Measurements from ENCODE around the gene SDF4. TPM values are rescaled to one million over a fixed set of nuclear protein-coding genes. Genes with fewer than 3 reads are reported as not detected.

SDF4 gene
- total and polyA plus RNA-seq, 2 donors (not counting 1 experiment from before 2014, with no cell fraction given) = 100 to 143 TPM

GRCh38 chr1:1189111-1189510 is 42.7 kb downstream of the SDF4 start:
- Histone ChIP-seq H3K9ac (ENCODE audit: low read length) (no peak overlapping the region), H3K27ac (ENCODE audit: low read length in 2 of 2) (no peak overlapping the region), H4K20me1 (ENCODE audit: control insufficient read depth, insufficient read depth, low read length, poor library complexity, severe bottlenecking) (no peaks in the 10 kb centered on the region), H3K4me2 (replicated peaks; ENCODE audit: low read depth, low read length, poor library complexity, severe bottlenecking) (no peak overlapping the region), H3K36me3 (replicated peaks in 1 of 2; ENCODE audit: control extremely low read depth in 1 of 2, control insufficient read depth in 1 of 2, extremely low read depth in 1 of 2, insufficient read depth in 2 of 2, low read length in 1 of 2) (no peaks in the 10 kb centered on the region), H3K79me2 (ENCODE audit: control insufficient read depth, insufficient read depth, low read length) (no peaks in the 10 kb centered on the region), H3K4me1 (ENCODE audit: control insufficient read depth in 2 of 2, insufficient read depth in 2 of 2, low read length in 2 of 2) (no peaks in the 10 kb centered on the region), H2AFZ (ENCODE audit: insufficient read depth, low read depth, low read length, poor library complexity, severe bottlenecking) (no peak overlapping the region), H3K4me3 (ENCODE audit: control extremely low read depth in 1 of 5, extremely low read depth in 1 of 5, insufficient read depth in 1 of 5, low read depth in 2 of 5, low read length in 4 of 5) (no peak overlapping the region), H3K27me3 (replicated peaks in 1 of 4; ENCODE audit: control extremely low read depth in 1 of 4, control insufficient read depth in 3 of 4, insufficient read depth in 4 of 4, low read length in 3 of 4) (peaks cover 0 to 4% (median 2%) of the 10 kb centered on the region in 4 experiments), H3K9me3 (ENCODE audit: control extremely low read depth in 1 of 3, control insufficient read depth in 2 of 3, insufficient read depth in 1 of 3, low read length in 2 of 3) (peaks cover 0 to 13% (median 3%) of the 10 kb centered on the region in 3 donors)
- DNase-seq (no peak), ATAC-seq (ENCODE audit: low read depth) (no peak)
- H3K4me1 Mint-ChIP-seq = peaks cover 4% of the 10 kb centered on the region
- ChIA-PET POLR2A (no interaction called here), CTCF (no interaction called here)
- intact Hi-C loops (cut with micrococcal nuclease) = no loop called here
- 69% methylated on average over 2 of the region's 5 CpGs for WGBS (ENCODE audit: insufficient coverage)
- H3K27me3 Mint-ChIP-seq = peaks cover 6% of the 10 kb centered on the region
- no peak overlapping the region for H3K4me3 Mint-ChIP-seq
- no peak for TF ChIP-seq EZH2 (IDR thresholded peaks at IDR 0.05; ENCODE audit: borderline replicate concordance, insufficient read depth, low read depth, low read length, poor library complexity, severe bottlenecking)
- H3K27ac Mint-ChIP-seq = no peak overlapping the region
- H3K9me3 Mint-ChIP-seq (ENCODE audit: insufficient read depth) = peaks cover under 1% of the 10 kb centered on the region

GRCh38 chr1:1187938-1188337 is 43.9 kb downstream of the SDF4 start:
- POLR2A ChIA-PET = no interaction called here
- H3K27me3 Mint-ChIP-seq = peaks cover 6% of the 10 kb centered on the region
- peaks cover 8% of the 10 kb centered on the region for H3K4me1 Mint-ChIP-seq
- peaks cover 0 to 12% (median 3%) of the 10 kb centered on the region in 3 donors for H3K9me3 ChIP-seq (ENCODE audit: control extremely low read depth in 1 of 3, control insufficient read depth in 2 of 3, insufficient read depth in 1 of 3, low read length in 2 of 3)
- DNase-seq = no peak
- TF ChIP-seq EZH2 (IDR thresholded peaks at IDR 0.05; ENCODE audit: borderline replicate concordance, insufficient read depth, low read depth, low read length, poor library complexity, severe bottlenecking) (no peak), CTCF (IDR thresholded peaks at IDR 0.05) (no peak)
- H3K79me2 ChIP-seq (ENCODE audit: control insufficient read depth, insufficient read depth, low read length) = no peaks in the 10 kb centered on the region
- CTCF ChIA-PET = interaction anchor here (1.0 to 1.3 kb wide), 2 partner anchors 10 to 19 kb away, joined by 3 read pairs; no protein-coding TSS in a partner anchor
- H2AFZ ChIP-seq (ENCODE audit: insufficient read depth, low read depth, low read length, poor library complexity, severe bottlenecking) = no peak overlapping the region
- H3K9me3 Mint-ChIP-seq (ENCODE audit: insufficient read depth) = no peaks in the 10 kb centered on the region
- no peaks in the 10 kb centered on the region for H4K20me1 ChIP-seq (ENCODE audit: control insufficient read depth, insufficient read depth, low read length, poor library complexity, severe bottlenecking)
- no peak overlapping the region for H3K4me3 ChIP-seq (ENCODE audit: control extremely low read depth in 1 of 5, extremely low read depth in 1 of 5, insufficient read depth in 1 of 5, low read depth in 2 of 5, low read length in 4 of 5)
- H3K27me3 ChIP-seq (replicated peaks in 1 of 4; ENCODE audit: control extremely low read depth in 1 of 4, control insufficient read depth in 3 of 4, insufficient read depth in 4 of 4, low read length in 3 of 4) = peaks cover 0 to 8% (median 4%) of the 10 kb centered on the region in 4 experiments
- H3K9ac ChIP-seq (ENCODE audit: low read length) = no peak overlapping the region
- H3K4me3 Mint-ChIP-seq = no peak overlapping the region
- no peak overlapping the region for H3K27ac Mint-ChIP-seq
- ATAC-seq (ENCODE audit: low read depth) = no peak
- intact Hi-C loops (cut with micrococcal nuclease) = no loop called here
- H3K27ac ChIP-seq (ENCODE audit: low read length in 2 of 2) = no peak overlapping the region
- H3K36me3 ChIP-seq (replicated peaks in 1 of 2; ENCODE audit: control extremely low read depth in 1 of 2, control insufficient read depth in 1 of 2, extremely low read depth in 1 of 2, insufficient read depth in 2 of 2, low read length in 1 of 2) = no peaks in the 10 kb centered on the region
- no peaks in the 10 kb centered on the region for H3K4me1 ChIP-seq (ENCODE audit: control insufficient read depth in 2 of 2, insufficient read depth in 2 of 2, low read length in 2 of 2)
- no peak overlapping the region for H3K4me2 ChIP-seq (replicated peaks; ENCODE audit: low read depth, low read length, poor library complexity, severe bottlenecking)

All from B cell (primary cell).